IPS-NIHi7 (cell line): Measurements from ENCODE around the gene GSG1.
"Not testable (repeated sequence)": the region's sequence is repeated elsewhere in the genome, so short reads cannot be mapped to it uniquely, and the experiment has no call there.

ENCODE experiments used
- DNase-seq: peaks from one replicate; pipeline ENCODE4 v3.0.0; 2012; ENCODE audit warnings: mixed read lengths; ENCODE audit errors: extremely low spot score

The GSG1 gene

GRCh38 chr12:13093191-13093847, 10.1 kb downstream of the GSG1 start:
- DNase-seq = no peak

GRCh38 chr12:13091832-13092231, 11.6 kb downstream of the GSG1 start:
- DNase-seq = no peak

GRCh38 chr12:13090054-13090453, 13.4 kb downstream of the GSG1 start:
- DNase-seq = no peak

GRCh38 chr12:13088496-13088895, 15.0 kb downstream of the GSG1 start:
- peak; percentile 35 for DNase-seq

GRCh38 chr12:13087766-13088165, 15.7 kb downstream of the GSG1 start:
- DNase-seq = peak; percentile 54

GRCh38 chr12:13085968-13086686, 17.3 kb downstream of the GSG1 start:
- DNase-seq = no peak

- no peak for DNase-seq
Measured at GRCh38 chr12:13084898-13085640, 18.4 kb downstream of the GSG1 start.

- DNase-seq = not testable (repeated sequence)
Measured at GRCh38 chr12:13083638-13084037, 19.8 kb downstream of the GSG1 start.

- DNase-seq = no peak
Measured at GRCh38 chr12:13082861-13083260, 20.6 kb downstream of the GSG1 start.

- no peak for DNase-seq
Measured at GRCh38 chr12:13080266-13080665, 23.2 kb downstream of the GSG1 start.

GRCh38 chr12:13079440-13079906, 24.0 kb downstream of the GSG1 start:
- DNase-seq = peak; percentile 68

- no peak for DNase-seq
Measured at GRCh38 chr12:13075786-13076570, 27.5 kb downstream of the GSG1 start.

- no peak for DNase-seq
Measured at GRCh38 chr12:13075118-13075480, 28.4 kb downstream of the GSG1 start.

GRCh38 chr12:13074396-13075117, 28.9 kb downstream of the GSG1 start:
- no peak for DNase-seq

GRCh38 chr12:13073173-13073572, 30.3 kb downstream of the GSG1 start:
- DNase-seq = no peak

- no peak for DNase-seq
Measured at GRCh38 chr12:13071305-13072280, 31.9 kb downstream of the GSG1 start.

GRCh38 chr12:13069380-13069779, 34.1 kb downstream of the GSG1 start:
- no peak for DNase-seq

- DNase-seq = no peak
Measured at GRCh38 chr12:13067322-13067721, 36.1 kb downstream of the GSG1 start.

- no peak for DNase-seq
Measured at GRCh38 chr12:13066459-13066858, 37.0 kb downstream of the GSG1 start.

GRCh38 chr12:13066014-13066413, 37.5 kb downstream of the GSG1 start:
- DNase-seq = no peak
